ELR (cell line): Measurements from ENCODE around the gene AHCYL1.

ENCODE experiments used
- DNase-seq: peaks from one replicate; pipeline ENCODE4 v3.0.0-alpha.2; 2015; ENCODE audit warnings: low read depth

The AHCYL1 gene

DNA sequence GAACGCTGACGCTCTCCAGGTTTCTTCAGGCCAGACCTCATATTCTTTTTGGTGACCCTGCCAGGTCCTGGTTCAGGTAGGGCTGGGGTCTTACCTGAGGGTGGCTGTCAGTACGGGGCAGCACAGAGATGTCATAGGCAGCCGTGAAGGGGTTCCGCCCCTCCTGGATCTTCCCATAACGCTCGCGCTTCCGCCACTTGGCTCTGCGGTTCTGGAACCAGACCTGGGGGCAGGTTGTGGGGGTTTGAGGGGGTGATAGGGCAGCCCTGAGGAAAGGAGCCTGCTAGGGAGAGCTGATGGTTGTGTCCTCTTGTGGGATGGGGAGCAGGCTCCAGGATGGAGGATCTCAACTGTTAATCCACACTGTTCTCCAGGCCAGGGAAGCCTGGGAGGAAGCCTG lies 76.8 kb downstream of the AHCYL1 start:
- DNase-seq: no peak

DNA sequence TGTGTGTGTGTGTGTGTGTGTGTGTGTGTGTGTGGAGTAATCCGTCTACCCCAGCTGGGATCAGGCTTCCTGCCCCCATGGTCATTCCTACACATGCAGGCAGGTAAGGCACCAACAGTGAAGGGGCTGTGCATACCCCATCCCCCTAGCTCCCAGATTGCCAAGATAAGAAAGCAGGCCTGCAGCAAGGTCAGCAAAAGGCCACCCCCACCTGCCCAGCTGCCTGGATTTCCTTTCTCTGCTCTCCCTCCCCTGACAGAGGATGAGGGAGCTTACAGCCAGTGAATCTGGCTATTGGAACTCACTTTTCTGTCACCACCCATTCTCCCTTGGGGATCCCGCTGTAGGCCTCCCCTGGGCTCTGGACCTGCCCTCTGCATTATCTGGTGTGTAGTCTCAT lies 78.0 kb downstream of the AHCYL1 start:
- DNase-seq: no peak

- DNase-seq: no peak
These were observed 79.2 kb downstream of the AHCYL1 start for GRCh38 chr1:110063781-110064180.

DNA sequence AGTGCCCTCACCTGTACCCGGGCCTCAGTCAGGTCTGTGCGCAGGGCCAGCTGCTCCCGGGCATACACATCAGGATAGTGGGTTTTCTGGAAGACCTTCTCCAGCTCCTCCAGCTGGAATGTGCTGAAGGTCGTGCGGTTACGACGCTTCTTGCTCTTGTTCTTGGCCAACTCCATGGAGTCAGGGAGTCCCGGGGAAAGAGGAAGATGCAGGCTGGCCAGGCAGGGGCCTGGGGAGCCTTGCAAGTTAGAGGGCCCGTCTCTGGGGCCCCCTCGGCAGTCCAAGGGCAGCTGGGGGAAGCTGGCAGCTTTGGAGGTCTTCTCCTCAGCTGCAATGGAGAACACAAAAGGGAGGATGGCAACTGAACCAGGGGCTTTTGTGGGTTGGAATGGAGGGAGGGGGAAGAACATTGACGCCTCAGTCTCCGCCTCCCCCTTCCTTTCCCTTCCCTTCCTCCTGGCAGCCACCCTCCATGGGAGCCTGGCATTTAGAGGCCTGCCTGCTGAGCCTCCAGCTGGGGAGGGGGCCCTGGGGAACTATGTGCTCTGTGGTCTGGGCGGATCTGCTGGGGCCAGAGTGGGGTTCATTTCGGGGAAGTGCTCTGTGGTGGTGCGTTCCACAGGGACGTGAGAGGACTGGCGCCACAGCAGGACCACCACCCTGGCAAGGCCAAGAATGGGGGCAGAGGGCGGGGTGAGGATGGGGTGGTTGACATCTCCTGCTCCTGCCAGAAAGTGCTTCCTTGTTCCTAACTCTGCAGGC lies 80.2 kb downstream of the AHCYL1 start:
- DNase-seq: no peak

DNA sequence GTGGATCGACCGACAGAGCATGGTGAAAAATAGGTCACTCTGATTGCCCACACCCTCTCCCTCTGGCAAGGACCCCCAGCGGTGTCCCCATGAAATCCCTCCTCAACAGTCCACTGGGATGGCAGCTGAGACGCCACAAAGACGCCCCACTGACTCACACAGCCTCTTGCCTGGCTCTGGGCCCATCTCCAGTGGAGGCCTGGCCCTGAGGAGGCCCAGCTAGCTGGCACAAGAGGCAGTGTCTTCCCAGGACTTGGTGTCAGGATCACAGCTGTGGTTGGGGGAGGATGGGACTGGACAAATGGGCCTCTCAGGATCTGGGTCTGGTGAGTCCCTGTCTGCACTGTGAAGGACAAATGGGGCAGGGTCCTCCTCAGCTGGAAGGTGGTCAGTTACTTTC lies 81.3 kb downstream of the AHCYL1 start:
- no peak for DNase-seq

DNA sequence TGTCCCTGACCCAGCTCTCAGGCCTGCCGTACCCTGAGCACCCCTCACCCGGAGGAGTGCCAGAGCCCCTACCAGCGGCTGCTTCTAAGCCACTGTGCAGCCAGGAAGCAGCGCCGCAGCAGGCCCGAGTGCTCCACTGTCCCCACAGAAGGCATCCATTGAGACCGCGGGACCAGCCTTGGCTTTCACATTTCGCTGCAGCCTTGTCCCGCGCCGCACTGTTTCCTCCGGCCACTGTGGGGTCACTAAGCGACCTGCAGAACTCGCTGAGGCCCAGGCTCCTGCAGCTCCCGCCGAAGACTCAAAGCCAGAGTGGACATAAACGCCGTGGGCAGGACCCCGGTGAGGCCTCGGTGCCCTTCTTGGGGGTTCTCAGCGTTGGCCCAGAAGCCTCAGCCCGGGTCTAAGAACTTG lies 82.9 kb downstream of the AHCYL1 start:
- no peak for DNase-seq

GRCh38 chr1:110067893-110068645 lies 83.5 kb downstream of the AHCYL1 start:
- DNase-seq: no peak

GRCh38 chr1:110068646-110069403 lies 84.3 kb downstream of the AHCYL1 start:
- DNase-seq: no peak

GRCh38 chr1:110069404-110070281 lies 85.1 kb downstream of the AHCYL1 start:
- DNase-seq: no peak

GRCh38 chr1:110070282-110070669 lies 85.7 kb downstream of the AHCYL1 start:
- DNase-seq: no peak

DNA sequence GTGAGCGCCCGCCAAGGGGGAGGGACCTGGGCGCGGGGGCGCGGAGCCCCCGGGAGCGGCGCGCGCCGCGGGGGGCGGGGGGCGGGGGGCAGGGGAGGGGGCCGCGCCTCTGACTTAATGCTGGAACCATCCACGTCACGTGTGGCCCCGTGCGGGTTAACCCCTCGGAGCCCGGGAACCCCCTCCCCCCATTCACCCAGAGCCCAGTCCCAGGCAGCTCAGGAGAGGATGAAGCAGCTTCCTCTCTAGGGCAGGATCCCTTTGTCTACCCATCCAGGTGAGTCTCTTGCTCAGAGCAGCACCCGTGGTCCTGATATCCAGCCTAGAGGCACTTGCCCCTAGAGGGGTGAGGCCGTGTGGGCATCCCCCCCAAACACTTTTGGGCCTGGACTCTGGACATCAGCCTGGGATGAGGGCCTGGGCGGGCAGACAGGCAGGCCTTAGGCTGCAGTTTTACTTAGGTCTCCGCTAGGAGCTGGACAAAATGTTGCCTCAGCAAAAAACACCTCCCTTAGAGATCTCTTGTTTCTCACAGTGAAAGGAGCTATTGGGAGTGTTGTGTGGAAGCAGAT lies 86.2 kb downstream of the AHCYL1 start, which contains the start of gene ALX3:
ALX3 (minus strand) TSS at position 2 of the 572 bp plus-strand sequence. CDS start 60 bp downstream, outside the sequence.
- DNase-seq: no peak
